ENCODE data around the gene TSR2. TPM values are rescaled to one million over a fixed set of nuclear protein-coding genes. Genes with fewer than 3 reads are reported as not detected.

The TSR2 gene
- total RNA-seq, 1 donor from 2014 or later, result 14.0 TPM

DNA sequence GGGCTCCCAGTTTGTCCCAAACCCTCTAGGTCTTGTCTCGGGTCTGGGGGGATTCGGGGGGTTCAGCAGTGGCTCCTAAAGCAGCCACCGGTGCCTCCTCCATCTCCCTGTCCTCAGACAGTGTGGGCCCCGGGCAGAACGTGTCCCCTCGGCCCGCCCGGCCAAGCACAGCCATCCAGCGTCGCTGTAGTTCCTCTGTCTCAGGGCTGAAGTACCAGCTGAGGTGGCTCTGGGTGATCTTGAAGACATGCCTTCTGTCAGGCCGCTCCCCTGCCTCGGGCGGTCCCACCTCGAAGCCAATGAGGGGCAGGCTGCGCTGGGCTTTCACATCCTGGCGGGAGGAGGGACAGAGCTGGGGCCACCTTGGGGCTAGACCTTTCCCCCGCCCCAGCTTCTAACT is 5.9 kb downstream of the TSR2 start:
- TF ChIP-seq, protein P1, sequence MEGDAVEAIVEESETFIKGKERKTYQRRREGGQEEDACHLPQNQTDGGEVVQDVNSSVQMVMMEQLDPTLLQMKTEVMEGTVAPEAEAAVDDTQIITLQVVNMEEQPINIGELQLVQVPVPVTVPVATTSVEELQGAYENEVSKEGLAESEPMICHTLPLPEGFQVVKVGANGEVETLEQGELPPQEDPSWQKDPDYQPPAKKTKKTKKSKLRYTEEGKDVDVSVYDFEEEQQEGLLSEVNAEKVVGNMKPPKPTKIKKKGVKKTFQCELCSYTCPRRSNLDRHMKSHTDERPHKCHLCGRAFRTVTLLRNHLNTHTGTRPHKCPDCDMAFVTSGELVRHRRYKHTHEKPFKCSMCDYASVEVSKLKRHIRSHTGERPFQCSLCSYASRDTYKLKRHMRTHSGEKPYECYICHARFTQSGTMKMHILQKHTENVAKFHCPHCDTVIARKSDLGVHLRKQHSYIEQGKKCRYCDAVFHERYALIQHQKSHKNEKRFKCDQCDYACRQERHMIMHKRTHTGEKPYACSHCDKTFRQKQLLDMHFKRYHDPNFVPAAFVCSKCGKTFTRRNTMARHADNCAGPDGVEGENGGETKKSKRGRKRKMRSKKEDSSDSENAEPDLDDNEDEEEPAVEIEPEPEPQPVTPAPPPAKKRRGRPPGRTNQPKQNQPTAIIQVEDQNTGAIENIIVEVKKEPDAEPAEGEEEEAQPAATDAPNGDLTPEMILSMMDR (IDR thresholded peaks at IDR 0.05), result no peak
- H3K9me3 ChIP-seq, result no peaks in the 10 kb centered on the region
- no peak for DNase-seq (ENCODE audit: low spot score in 2 of 2)
- peaks cover 0 to 15% of the 10 kb centered on the region in 2 donors for H3K36me3 ChIP-seq
- H3K27me3 ChIP-seq, result no peaks in the 10 kb centered on the region
- H3K4me1 ChIP-seq, result peaks cover 0 to 5% of the 10 kb centered on the region in 2 donors
- no peak overlapping the region for H3K27ac ChIP-seq
- H3K4me3 ChIP-seq, result no peak overlapping the region
- intact Hi-C loops (cut with DNase I), result loop anchor here (10.0 kb wide), 1 partner anchor 761 kb away; the partner anchor contains the start of gene HUWE1

- Histone ChIP-seq H3K4me1 (no peaks in the 10 kb centered on the region), H3K9me3 (no peaks in the 10 kb centered on the region), H3K27me3 (no peaks in the 10 kb centered on the region), H3K4me3 (no peak overlapping the region), H3K27ac (no peak overlapping the region), H3K36me3 (peaks cover 0 to 15% of the 10 kb centered on the region in 2 donors)
- intact Hi-C loops (cut with DNase I), result loop anchor here (10.0 kb wide), 1 partner anchor 763 kb away; the partner anchor contains the start of gene HUWE1
- TF ChIP-seq, protein P1 (IDR thresholded peaks at IDR 0.05), result no peak
- no peak for DNase-seq (ENCODE audit: low spot score in 2 of 2)
Observed at GRCh38 chrX:54447461-54447860, 7.3 kb downstream of the TSR2 start.

DNA sequence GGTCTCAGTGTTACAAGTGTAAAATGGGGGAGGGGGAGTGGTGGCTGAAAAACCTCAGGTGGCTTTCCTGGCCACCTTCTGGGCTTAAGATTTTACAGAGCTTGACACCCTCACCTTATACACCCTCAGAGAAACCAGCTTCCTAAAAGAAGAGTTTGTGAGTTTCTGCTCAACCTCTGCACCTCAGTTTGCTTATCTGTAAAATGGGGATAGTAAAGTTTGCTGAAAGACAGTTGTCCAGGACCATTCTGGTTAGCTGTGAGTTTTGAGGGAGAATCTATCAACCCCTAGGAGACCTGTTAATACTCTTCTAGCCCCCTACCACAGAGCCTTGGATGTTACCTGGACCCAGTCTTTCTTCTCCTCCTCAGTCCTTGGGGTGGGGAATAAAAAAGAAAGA is 9.7 kb downstream of the TSR2 start:
- Histone ChIP-seq H3K9me3 (no peaks in the 10 kb centered on the region), H3K27ac (no peak overlapping the region), H3K4me1 (no peaks in the 10 kb centered on the region), H3K27me3 (no peaks in the 10 kb centered on the region), H3K36me3 (peaks cover 0 to 15% of the 10 kb centered on the region in 2 donors), H3K4me3 (no peak overlapping the region)
- intact Hi-C loops (cut with DNase I), result loop anchor here (10.0 kb wide), 1 partner anchor 765 kb away; the partner anchor contains the start of gene HUWE1
- no peak for DNase-seq (ENCODE audit: low spot score in 2 of 2)
- TF ChIP-seq, protein P1 (IDR thresholded peaks at IDR 0.05), result no peak

- no peaks in the 10 kb centered on the region for H3K9me3 ChIP-seq
- peaks cover 0 to 18% of the 10 kb centered on the region in 2 donors for H3K36me3 ChIP-seq
- intact Hi-C loops (cut with DNase I), result no loop called here
- H3K4me1 ChIP-seq, result no peaks in the 10 kb centered on the region
- H3K4me3 ChIP-seq, result no peak overlapping the region
- H3K27ac ChIP-seq, result no peak overlapping the region
- no peak for DNase-seq (ENCODE audit: low spot score in 2 of 2)
- TF ChIP-seq, protein P1 (IDR thresholded peaks at IDR 0.05), result no peak
- H3K27me3 ChIP-seq, result no peaks in the 10 kb centered on the region
Observed at GRCh38 chrX:54452920-54453319, 12.7 kb downstream of the TSR2 start.

DNA sequence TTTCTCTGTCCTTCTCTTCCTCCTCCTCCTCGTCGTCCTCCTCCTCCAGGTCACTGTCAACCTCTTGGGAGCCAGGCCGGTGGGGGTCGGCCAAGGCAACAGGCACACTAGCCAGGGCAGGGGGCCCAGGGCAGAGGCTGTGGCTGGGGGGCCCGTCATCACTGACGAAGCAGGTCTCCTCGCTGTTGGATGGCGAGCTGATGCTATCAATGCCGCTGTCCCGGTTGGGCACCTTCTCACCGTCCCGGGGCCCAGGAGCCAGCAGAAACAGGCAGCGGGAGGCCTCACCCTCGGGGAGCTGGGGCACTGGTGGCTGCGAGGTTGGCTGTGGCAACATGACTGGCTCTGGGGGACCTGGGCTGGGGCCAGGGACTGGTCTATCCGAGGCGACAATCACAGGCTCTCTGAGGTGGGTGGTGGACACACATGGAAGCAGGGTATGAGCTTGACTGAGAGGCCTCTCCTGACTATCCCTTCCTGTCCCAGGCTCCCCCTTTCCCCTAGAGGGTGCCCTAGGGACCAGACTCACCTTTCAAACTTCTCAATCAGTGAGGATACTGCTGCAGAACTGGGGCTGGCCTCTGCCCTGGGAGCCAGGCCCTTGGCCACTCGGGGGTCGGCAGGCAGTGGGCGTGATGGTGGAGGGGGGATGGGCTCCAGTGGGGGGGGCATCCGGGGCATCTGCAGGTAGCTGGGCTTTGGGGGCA is 30.0 kb downstream of the TSR2 start:
- Histone ChIP-seq H3K27ac (no peak overlapping the region), H3K27me3 (no peaks in the 10 kb centered on the region), H3K4me1 (no peaks in the 10 kb centered on the region), H3K9me3 (no peaks in the 10 kb centered on the region), H3K36me3 (peaks cover 7 to 13% of the 10 kb centered on the region in 2 donors), H3K4me3 (no peak overlapping the region)
- no peak for DNase-seq (ENCODE audit: low spot score in 2 of 2)
- intact Hi-C loops (cut with DNase I), result no loop called here
- TF ChIP-seq, protein P1 (IDR thresholded peaks at IDR 0.05), result no peak

Measured in ascending aorta (tissue), 2 donors.